Measurements from ENCODE around the gene CENPF. TPM values are rescaled to one million over a fixed set of nuclear protein-coding genes. Genes with fewer than 3 reads are reported as not detected.

The CENPF gene
- 19.3 and 30.7 TPM in 2 replicates for total RNA-seq

- H3K4me3 ChIP-seq (ENCODE audit: low read depth, low read length), result peak within 1 kb of the TSS; percentile 88
- DNase-seq (ENCODE audit: low read depth), result peak; percentile 99
- TF ChIP-seq, protein P1, sequence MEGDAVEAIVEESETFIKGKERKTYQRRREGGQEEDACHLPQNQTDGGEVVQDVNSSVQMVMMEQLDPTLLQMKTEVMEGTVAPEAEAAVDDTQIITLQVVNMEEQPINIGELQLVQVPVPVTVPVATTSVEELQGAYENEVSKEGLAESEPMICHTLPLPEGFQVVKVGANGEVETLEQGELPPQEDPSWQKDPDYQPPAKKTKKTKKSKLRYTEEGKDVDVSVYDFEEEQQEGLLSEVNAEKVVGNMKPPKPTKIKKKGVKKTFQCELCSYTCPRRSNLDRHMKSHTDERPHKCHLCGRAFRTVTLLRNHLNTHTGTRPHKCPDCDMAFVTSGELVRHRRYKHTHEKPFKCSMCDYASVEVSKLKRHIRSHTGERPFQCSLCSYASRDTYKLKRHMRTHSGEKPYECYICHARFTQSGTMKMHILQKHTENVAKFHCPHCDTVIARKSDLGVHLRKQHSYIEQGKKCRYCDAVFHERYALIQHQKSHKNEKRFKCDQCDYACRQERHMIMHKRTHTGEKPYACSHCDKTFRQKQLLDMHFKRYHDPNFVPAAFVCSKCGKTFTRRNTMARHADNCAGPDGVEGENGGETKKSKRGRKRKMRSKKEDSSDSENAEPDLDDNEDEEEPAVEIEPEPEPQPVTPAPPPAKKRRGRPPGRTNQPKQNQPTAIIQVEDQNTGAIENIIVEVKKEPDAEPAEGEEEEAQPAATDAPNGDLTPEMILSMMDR (IDR thresholded peaks at IDR 0.05; ENCODE audit: insufficient read depth, low read depth, low read length), result peak; percentile 14
Observed at GRCh38 chr1:214602764-214603657, at the start of gene CENPF. CENPF (plus strand) TSS chr1:214603195; CDS start chr1:214613755, 10,560 bp downstream.

GRCh38 chr1:214557952-214558735 lies 44.9 kb upstream of the CENPF start:
- DNase-seq (ENCODE audit: low read depth), result peak; percentile 87
- H3K4me3 ChIP-seq (ENCODE audit: low read depth, low read length), result no peak overlapping the region
- TF ChIP-seq, protein P1 (IDR thresholded peaks at IDR 0.05; ENCODE audit: insufficient read depth, low read depth, low read length), result no peak

DNA sequence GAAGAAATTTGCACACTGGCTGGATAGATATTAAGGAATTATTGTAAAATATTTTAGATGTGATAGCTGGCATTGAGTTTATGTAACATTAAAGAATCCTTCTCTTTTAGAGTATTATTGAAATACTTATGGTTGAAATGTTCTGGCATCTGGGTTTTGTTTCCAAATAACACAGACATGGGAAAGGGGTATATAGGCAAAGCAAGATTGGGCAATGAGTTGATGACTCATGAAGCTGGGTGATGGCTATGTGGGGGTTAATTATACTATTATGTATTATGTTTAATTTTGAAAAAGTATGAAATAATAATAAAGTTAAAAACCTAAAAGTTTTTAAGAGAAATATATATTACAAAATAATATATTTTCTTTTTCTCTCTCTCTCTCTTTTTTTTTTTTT lies 39.1 kb upstream of the CENPF start:
- TF ChIP-seq, protein P1 (IDR thresholded peaks at IDR 0.05; ENCODE audit: insufficient read depth, low read depth, low read length), result no peak
- H3K4me3 ChIP-seq (ENCODE audit: low read depth, low read length), result no peak overlapping the region
- peak; percentile 75 for DNase-seq (ENCODE audit: low read depth)

GRCh38 chr1:214565310-214565709 lies 37.7 kb upstream of the CENPF start:
- H3K4me3 ChIP-seq (ENCODE audit: low read depth, low read length), result no peak overlapping the region
- TF ChIP-seq, protein P1 (IDR thresholded peaks at IDR 0.05; ENCODE audit: insufficient read depth, low read depth, low read length), result no peak
- no peak for DNase-seq (ENCODE audit: low read depth)

DNA sequence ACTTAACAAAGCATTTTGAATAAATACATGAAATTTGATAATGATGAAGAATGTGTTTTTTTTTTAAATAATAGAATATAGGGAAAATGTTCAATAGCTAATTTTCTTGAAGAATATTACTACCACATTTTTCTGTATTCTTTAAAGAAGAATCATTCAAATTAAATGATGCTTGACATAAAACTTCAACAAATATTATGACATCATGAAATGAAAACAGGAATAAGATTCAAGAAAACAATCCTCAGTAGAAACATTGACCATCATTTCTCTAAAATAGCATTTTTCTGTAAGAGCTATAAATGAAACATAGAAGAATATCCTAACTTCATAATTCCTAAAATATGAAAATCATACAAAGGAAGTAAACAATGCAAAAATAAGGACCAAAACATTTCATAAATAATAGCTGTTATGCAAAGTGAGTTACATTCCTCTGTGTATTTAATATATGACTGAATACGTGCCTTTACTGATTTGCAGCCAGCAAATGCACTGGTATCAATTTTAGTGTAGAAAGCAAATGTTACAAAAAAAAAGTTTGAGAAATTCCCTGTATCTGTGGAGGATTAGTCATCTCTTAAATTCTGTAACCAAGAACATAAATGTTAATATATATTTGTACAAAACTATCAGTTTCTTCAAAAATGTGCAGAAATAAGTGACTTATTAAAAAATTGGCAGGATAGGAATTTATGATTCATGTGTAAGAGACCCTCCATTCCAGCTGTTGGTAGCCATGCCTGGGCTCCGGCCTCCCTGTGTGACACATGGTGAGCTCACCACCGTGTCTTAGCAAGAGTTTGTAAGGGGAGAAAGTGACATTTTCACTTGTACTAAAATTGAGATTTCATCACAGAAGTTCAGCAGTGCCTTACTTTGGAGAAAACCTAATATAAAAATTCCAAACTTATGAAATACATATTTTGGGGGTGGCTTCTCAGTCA lies 36.6 kb upstream of the CENPF start:
- TF ChIP-seq, protein P1 (IDR thresholded peaks at IDR 0.05; ENCODE audit: insufficient read depth, low read depth, low read length), result no peak
- no peak overlapping the region for H3K4me3 ChIP-seq (ENCODE audit: low read depth, low read length)
- DNase-seq (ENCODE audit: low read depth), result no peak

DNA sequence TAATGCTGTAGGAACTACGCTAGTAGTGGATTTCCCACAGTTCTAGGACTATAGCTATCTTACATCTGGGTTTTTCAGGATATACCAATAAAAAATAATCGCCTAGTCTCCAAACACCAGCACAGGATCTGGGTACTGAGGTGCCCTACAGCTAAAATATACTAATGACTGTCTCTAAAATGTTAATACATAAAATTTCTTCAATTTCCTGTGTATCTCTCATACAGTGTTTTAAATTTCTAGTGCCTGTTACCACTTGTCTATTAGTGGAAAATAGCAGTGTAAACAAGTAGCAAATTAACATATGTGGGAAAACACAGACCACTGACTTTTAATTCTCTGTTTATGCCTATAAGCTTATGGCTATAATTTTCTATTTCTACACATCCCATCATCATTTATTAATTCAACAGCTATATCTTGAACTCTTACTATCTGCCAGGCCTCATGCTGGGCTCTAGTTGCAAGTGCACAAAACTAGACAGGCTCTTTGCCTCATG lies 35.5 kb upstream of the CENPF start:
- DNase-seq (ENCODE audit: low read depth), result no peak
- TF ChIP-seq, protein P1 (IDR thresholded peaks at IDR 0.05; ENCODE audit: insufficient read depth, low read depth, low read length), result no peak
- H3K4me3 ChIP-seq (ENCODE audit: low read depth, low read length), result no peak overlapping the region
